ENCODE data around the gene KIF3A.

The KIF3A gene

GRCh38 chr5:132768485-132768868 is 31.1 kb upstream of the KIF3A start:
- no peak for DNase-seq

GRCh38 chr5:132767150-132767549 is 29.8 kb upstream of the KIF3A start:
- no peak for DNase-seq

- DNase-seq: no peak
These were observed 29.4 kb upstream of the KIF3A start for GRCh38 chr5:132766806-132767055.

- no peak for DNase-seq
These were observed 28.9 kb upstream of the KIF3A start for GRCh38 chr5:132766020-132766805.

GRCh38 chr5:132765311-132766019 is 28.1 kb upstream of the KIF3A start:
- DNase-seq: no peak

GRCh38 chr5:132764671-132765238 is 27.4 kb upstream of the KIF3A start:
- no peak for DNase-seq

GRCh38 chr5:132764051-132764450 is 26.7 kb upstream of the KIF3A start:
- no peak for DNase-seq

GRCh38 chr5:132763181-132764036 is 26.1 kb upstream of the KIF3A start:
- DNase-seq: no peak

- no peak for DNase-seq
These were observed 25.1 kb upstream of the KIF3A start for GRCh38 chr5:132762246-132763000.

- no peak for DNase-seq
These were observed 24.2 kb upstream of the KIF3A start for GRCh38 chr5:132761321-132762240.

- DNase-seq: no peak
These were observed 23.4 kb upstream of the KIF3A start for GRCh38 chr5:132760601-132761317.

- DNase-seq: no peak
These were observed 22.7 kb upstream of the KIF3A start for GRCh38 chr5:132760049-132760420.

GRCh38 chr5:132759114-132760048 is 22.0 kb upstream of the KIF3A start:
- DNase-seq: no peak

GRCh38 chr5:132758451-132758850 is 21.1 kb upstream of the KIF3A start:
- no peak for DNase-seq

GRCh38 chr5:132756542-132756941 is 19.2 kb upstream of the KIF3A start:
- DNase-seq: no peak

- no peak for DNase-seq
These were observed 17.6 kb upstream of the KIF3A start for GRCh38 chr5:132754947-132755346.

GRCh38 chr5:132754111-132754510 is 16.8 kb upstream of the KIF3A start:
- no peak for DNase-seq

- no peak for DNase-seq
These were observed 16.0 kb upstream of the KIF3A start for GRCh38 chr5:132753135-132753987.
